Mucosa of gallbladder (tissue), 1 donor: Measurements from ENCODE around the gene NRXN2. TPM values are rescaled to one million over a fixed set of nuclear protein-coding genes. Genes with fewer than 3 reads are reported as not detected.

Source experiments
- DNase-seq: peaks from one replicate; pipeline ENCODE4 v3.0.0-alpha.2; 2020; ENCODE audit warnings: low spot score
- total RNA-seq: library from RNA; stranded (reverse); gene quantifications from one replicate; pipeline ENCODE4 v1.2.1, GENCODE V29; 2021
- donor health status: DM: no; HTN: no; CAD: no.

Gene NRXN2
- total RNA-seq = 8.1 TPM

GRCh38 chr11:64723117-64723906, at the start of gene NRXN2:
Gene NRXN2, minus strand, starts transcription at chr11:64723197. Its CDS starts 9,498 bp downstream, at chr11:64713699.
- peak; percentile 87 for DNase-seq

GRCh38 chr11:64772303-64773018, 49.5 kb upstream of the NRXN2 start:
- DNase-seq = no peak

GRCh38 chr11:64771861-64772260, 48.9 kb upstream of the NRXN2 start:
- no peak for DNase-seq

GRCh38 chr11:64770120-64770519, 47.1 kb upstream of the NRXN2 start:
- no peak for DNase-seq

GRCh38 chr11:64769283-64769682, 46.3 kb upstream of the NRXN2 start:
- no peak for DNase-seq

- no peak for DNase-seq
These were observed 45.3 kb upstream of the NRXN2 start for GRCh38 chr11:64768300-64768694.

GRCh38 chr11:64767344-64768299, 44.6 kb upstream of the NRXN2 start:
- DNase-seq = peak; percentile 59

- DNase-seq = no peak
These were observed 43.9 kb upstream of the NRXN2 start for GRCh38 chr11:64766881-64767280.

GRCh38 chr11:64765851-64766665, 43.1 kb upstream of the NRXN2 start:
- no peak for DNase-seq

GRCh38 chr11:64765291-64765850, 42.4 kb upstream of the NRXN2 start:
- DNase-seq = no peak

- no peak for DNase-seq
These were observed 41.8 kb upstream of the NRXN2 start for GRCh38 chr11:64764753-64765152.

GRCh38 chr11:64764040-64764611, 41.1 kb upstream of the NRXN2 start:
- no peak for DNase-seq

- DNase-seq = no peak
These were observed 40.6 kb upstream of the NRXN2 start for GRCh38 chr11:64763526-64764039.

GRCh38 chr11:64762674-64763525, 39.9 kb upstream of the NRXN2 start:
- no peak for DNase-seq

- DNase-seq = no peak
These were observed 39.3 kb upstream of the NRXN2 start for GRCh38 chr11:64762277-64762673.

- no peak for DNase-seq
These were observed 37.9 kb upstream of the NRXN2 start for GRCh38 chr11:64760759-64761420.

- peak; percentile 43 for DNase-seq
These were observed 37.0 kb upstream of the NRXN2 start, which contains the start of gene PYGM for GRCh38 chr11:64759722-64760719. Gene PYGM, minus strand, starts transcription at chr11:64759974. Its CDS starts 76 bp downstream, at chr11:64759898.
